ENCODE data around the gene DAPK1. TPM values are rescaled to one million over a fixed set of nuclear protein-coding genes. Genes with fewer than 3 reads are reported as not detected.

DAPK1 gene
- polyA plus RNA-seq, 1 donor from 2014 or later, result 45.0 TPM

DNA sequence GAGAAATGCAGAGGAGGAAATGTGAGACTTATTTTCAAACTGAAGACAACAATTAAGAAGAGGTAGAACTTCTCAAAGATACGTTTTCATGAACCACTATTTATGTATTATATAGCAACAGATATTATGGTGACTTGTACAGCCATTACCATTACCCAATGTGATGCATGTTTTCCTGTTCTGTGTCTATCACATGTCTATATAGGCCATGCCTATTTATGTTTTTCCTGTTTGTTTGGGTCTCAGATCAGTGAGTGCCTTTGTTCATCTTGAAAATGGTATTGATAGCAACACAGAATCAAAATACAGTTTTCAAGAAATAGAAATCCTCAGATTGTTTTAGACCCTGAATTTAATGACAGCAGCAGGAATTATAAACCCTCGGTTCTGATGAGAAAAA is 44.0 kb downstream of the DAPK1 start:
- H3K79me2 ChIP-seq (replicated peaks; ENCODE audit: insufficient read depth, low read length), result no peaks in the 10 kb centered on the region
- no peak overlapping the region for H3K27ac ChIP-seq (ENCODE audit: low read length)
- H2AFZ ChIP-seq (ENCODE audit: low read depth, low read length), result no peak overlapping the region
- no peaks in the 10 kb centered on the region for H3F3A ChIP-seq (ENCODE audit: insufficient read depth, low read length, poor library complexity, severe bottlenecking)
- TF ChIP-seq, protein P1, sequence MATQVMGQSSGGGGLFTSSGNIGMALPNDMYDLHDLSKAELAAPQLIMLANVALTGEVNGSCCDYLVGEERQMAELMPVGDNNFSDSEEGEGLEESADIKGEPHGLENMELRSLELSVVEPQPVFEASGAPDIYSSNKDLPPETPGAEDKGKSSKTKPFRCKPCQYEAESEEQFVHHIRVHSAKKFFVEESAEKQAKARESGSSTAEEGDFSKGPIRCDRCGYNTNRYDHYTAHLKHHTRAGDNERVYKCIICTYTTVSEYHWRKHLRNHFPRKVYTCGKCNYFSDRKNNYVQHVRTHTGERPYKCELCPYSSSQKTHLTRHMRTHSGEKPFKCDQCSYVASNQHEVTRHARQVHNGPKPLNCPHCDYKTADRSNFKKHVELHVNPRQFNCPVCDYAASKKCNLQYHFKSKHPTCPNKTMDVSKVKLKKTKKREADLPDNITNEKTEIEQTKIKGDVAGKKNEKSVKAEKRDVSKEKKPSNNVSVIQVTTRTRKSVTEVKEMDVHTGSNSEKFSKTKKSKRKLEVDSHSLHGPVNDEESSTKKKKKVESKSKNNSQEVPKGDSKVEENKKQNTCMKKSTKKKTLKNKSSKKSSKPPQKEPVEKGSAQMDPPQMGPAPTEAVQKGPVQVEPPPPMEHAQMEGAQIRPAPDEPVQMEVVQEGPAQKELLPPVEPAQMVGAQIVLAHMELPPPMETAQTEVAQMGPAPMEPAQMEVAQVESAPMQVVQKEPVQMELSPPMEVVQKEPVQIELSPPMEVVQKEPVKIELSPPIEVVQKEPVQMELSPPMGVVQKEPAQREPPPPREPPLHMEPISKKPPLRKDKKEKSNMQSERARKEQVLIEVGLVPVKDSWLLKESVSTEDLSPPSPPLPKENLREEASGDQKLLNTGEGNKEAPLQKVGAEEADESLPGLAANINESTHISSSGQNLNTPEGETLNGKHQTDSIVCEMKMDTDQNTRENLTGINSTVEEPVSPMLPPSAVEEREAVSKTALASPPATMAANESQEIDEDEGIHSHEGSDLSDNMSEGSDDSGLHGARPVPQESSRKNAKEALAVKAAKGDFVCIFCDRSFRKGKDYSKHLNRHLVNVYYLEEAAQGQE (IDR thresholded peaks at IDR 0.05; ENCODE audit: borderline replicate concordance), result no peak
- TF ChIP-seq MXI1 (conservative IDR thresholded peaks at IDR 0.05; ENCODE audit: poor library complexity, severe bottlenecking) (no peak), RAD21 (conservative IDR thresholded peaks at IDR 0.05) (no peak)
- H3K9ac ChIP-seq (ENCODE audit: low read length), result no peak overlapping the region
- no peaks in the 10 kb centered on the region for H3K36me3 ChIP-seq (ENCODE audit: insufficient read depth, low read length)
- H3K9me2 ChIP-seq (ENCODE audit: insufficient read depth, low read length), result no peaks in the 10 kb centered on the region
- H3K9me3 ChIP-seq (ENCODE audit: low read length), result no peaks in the 10 kb centered on the region
- H3K4me3 ChIP-seq (ENCODE audit: low read length), result no peak overlapping the region
- no peaks in the 10 kb centered on the region for H4K20me1 ChIP-seq (ENCODE audit: insufficient read depth)
- H3K4me2 ChIP-seq (ENCODE audit: low read length), result no peak overlapping the region
- H3K27me3 ChIP-seq (ENCODE audit: insufficient read depth, low read depth, low read length), result no peaks in the 10 kb centered on the region

DNA sequence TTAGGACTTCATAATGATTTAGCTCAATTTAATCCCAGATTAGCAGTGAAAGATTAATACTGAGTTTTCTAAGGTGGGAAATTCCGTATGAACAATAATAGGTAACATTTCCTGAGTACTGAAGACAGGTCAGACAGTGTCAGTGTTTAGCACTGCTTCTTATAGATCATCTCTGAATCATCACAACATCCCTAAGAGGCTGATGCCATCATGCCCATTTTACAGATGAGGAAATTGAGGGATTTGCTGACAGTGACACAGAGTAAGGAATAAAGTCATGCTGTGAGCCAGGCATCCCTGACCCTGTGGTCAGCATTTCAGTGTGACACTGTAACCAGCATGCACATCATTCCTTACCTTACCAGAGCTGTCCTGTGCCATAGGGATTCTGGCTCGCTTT is 44.5 kb downstream of the DAPK1 start:
- Histone ChIP-seq H3K9me2 (ENCODE audit: insufficient read depth, low read length) (no peaks in the 10 kb centered on the region), H2AFZ (ENCODE audit: low read depth, low read length) (no peak overlapping the region), H3K36me3 (ENCODE audit: insufficient read depth, low read length) (no peaks in the 10 kb centered on the region), H3K4me3 (ENCODE audit: low read length) (no peak overlapping the region), H3K79me2 (replicated peaks; ENCODE audit: insufficient read depth, low read length) (no peaks in the 10 kb centered on the region), H3K9me3 (ENCODE audit: low read length) (no peaks in the 10 kb centered on the region), H3F3A (ENCODE audit: insufficient read depth, low read length, poor library complexity, severe bottlenecking) (no peaks in the 10 kb centered on the region), H4K20me1 (ENCODE audit: insufficient read depth) (no peaks in the 10 kb centered on the region), H3K27me3 (ENCODE audit: insufficient read depth, low read depth, low read length) (no peaks in the 10 kb centered on the region), H3K27ac (ENCODE audit: low read length) (no peak overlapping the region), H3K4me2 (ENCODE audit: low read length) (no peak overlapping the region), H3K9ac (ENCODE audit: low read length) (no peak overlapping the region)
- TF ChIP-seq, protein P2, sequence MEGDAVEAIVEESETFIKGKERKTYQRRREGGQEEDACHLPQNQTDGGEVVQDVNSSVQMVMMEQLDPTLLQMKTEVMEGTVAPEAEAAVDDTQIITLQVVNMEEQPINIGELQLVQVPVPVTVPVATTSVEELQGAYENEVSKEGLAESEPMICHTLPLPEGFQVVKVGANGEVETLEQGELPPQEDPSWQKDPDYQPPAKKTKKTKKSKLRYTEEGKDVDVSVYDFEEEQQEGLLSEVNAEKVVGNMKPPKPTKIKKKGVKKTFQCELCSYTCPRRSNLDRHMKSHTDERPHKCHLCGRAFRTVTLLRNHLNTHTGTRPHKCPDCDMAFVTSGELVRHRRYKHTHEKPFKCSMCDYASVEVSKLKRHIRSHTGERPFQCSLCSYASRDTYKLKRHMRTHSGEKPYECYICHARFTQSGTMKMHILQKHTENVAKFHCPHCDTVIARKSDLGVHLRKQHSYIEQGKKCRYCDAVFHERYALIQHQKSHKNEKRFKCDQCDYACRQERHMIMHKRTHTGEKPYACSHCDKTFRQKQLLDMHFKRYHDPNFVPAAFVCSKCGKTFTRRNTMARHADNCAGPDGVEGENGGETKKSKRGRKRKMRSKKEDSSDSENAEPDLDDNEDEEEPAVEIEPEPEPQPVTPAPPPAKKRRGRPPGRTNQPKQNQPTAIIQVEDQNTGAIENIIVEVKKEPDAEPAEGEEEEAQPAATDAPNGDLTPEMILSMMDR (IDR thresholded peaks at IDR 0.05; ENCODE audit: poor library complexity, severe bottlenecking), result no peak
- TF ChIP-seq RAD21 (conservative IDR thresholded peaks at IDR 0.05) (no peak), TAF1 (IDR thresholded peaks at IDR 0.05; ENCODE audit: low read depth) (no peak), POLR2AphosphoS5 (IDR thresholded peaks at IDR 0.05) (no peak), EP300 (conservative IDR thresholded peaks at IDR 0.05; ENCODE audit: poor library complexity, severe bottlenecking) (no peak), MXI1 (conservative IDR thresholded peaks at IDR 0.05; ENCODE audit: poor library complexity, severe bottlenecking) (no peak), EZH2 (IDR thresholded peaks at IDR 0.05; ENCODE audit: borderline replicate concordance, insufficient read depth, low read length, poor library complexity, severe bottlenecking) (no peak), SMC3 (conservative IDR thresholded peaks at IDR 0.05; ENCODE audit: poor library complexity) (no peak)
- TF ChIP-seq, protein P1 (IDR thresholded peaks at IDR 0.05; ENCODE audit: borderline replicate concordance), result no peak
